Measurements from ENCODE around the gene TTN.

- TF ChIP-seq TAF1 (IDR thresholded peaks at IDR 0.05; ENCODE audit: borderline replicate concordance, low read depth, low read length) (no peak), POLR2A (IDR thresholded peaks at IDR 0.05; ENCODE audit: low read depth, low read length) (no peak)
Measured at GRCh38 chr2:178811045-178811444, 3.8 kb upstream of the TTN start.
